CD4-positive, alpha-beta memory T cell (primary cell): Measurements from ENCODE around the gene THRSP. TPM values are rescaled to one million over a fixed set of nuclear protein-coding genes. Genes with fewer than 3 reads are reported as not detected.
"Not testable (repeated sequence)": the region's sequence is repeated elsewhere in the genome, so short reads cannot be mapped to it uniquely, and the experiment has no call there.

Source experiments
- CTCF ChIA-PET: fragments of 350-600 bp; sonication (Branson Sonifier 250); formaldehyde crosslinking; loops from one replicate; lab custom pipeline; 2021; ENCODE audit warnings: inconsistent platforms; ENCODE audit not compliant: partially characterized antibody; lab: Charles Lee
- POLR2A ChIA-PET: fragments of 350-600 bp; sonication (Branson Sonifier 250); formaldehyde crosslinking; loops from one replicate; lab custom pipeline; 2021; ENCODE audit not compliant: partially characterized antibody; lab: Charles Lee
- DNase-seq, 5 donors: peaks; one replicate each; pipeline versions ENCODE4 v3.0.0 to v3.0.0-alpha.2; 2020 to 2022; ENCODE audit warnings: mixed read lengths in 1 of 5
- H3K27ac ChIP-seq: one replicate; pipeline ENCODE4 v1.7.0; 2013; ENCODE audit warnings: low read depth, low read length
- H3K27me3 ChIP-seq: 2 replicates; pipeline ENCODE4 v1.7.0; 2013; ENCODE audit warnings: mild to moderate bottlenecking, low read length, moderate library complexity; ENCODE audit not compliant: insufficient read depth
- H3K36me3 ChIP-seq: 2 replicates; pipeline ENCODE4 v1.7.0; 2013; ENCODE audit warnings: mild to moderate bottlenecking, low read length, moderate library complexity; ENCODE audit not compliant: insufficient read depth
- H3K4me1 ChIP-seq: 2 replicates; pipeline ENCODE4 v1.7.0; 2013; ENCODE audit warnings: mild to moderate bottlenecking, low read length, moderate library complexity; ENCODE audit not compliant: insufficient read depth
- H3K4me3 ChIP-seq, 2 donors: one replicate each; pipeline ENCODE4 v1.7.0; 2013; ENCODE audit warnings: low read length in 2 of 2, mild to moderate bottlenecking in 1 of 2
- H3K9me3 ChIP-seq, 2 donors: one replicate each; pipeline ENCODE4 v1.7.0; 2013; ENCODE audit warnings: low read length in 2 of 2, control low read depth in 1 of 2; ENCODE audit not compliant: control insufficient read depth in 1 of 2
- H3K27ac Mint-ChIP-seq, 7 donors: one replicate each; pipeline ENCODE4 v1.8.0; 2020 to 2021; ENCODE audit warnings: mixed read lengths in 7 of 7, mild to moderate bottlenecking in 6 of 7, inconsistent platforms in 3 of 7, moderate library complexity in 3 of 7
- H3K27me3 Mint-ChIP-seq, 2 donors: one replicate each; pipeline ENCODE4 v1.8.0; 2020 to 2021; ENCODE audit warnings: mixed read lengths in 2 of 2
- H3K36me3 Mint-ChIP-seq, 2 donors: one replicate each; pipeline ENCODE4 v1.8.0; 2020 to 2021; ENCODE audit warnings: mixed read lengths in 2 of 2, inconsistent platforms in 1 of 2, mild to moderate bottlenecking in 1 of 2
- H3K4me1 Mint-ChIP-seq, 4 donors: one replicate each; pipeline ENCODE4 v1.8.0; 2020 to 2021; ENCODE audit warnings: mixed read lengths in 4 of 4, mild to moderate bottlenecking in 1 of 4
- H3K4me3 Mint-ChIP-seq, 8 donors: one replicate each; pipeline ENCODE4 v1.8.0; 2020 to 2021; ENCODE audit warnings: mixed read lengths in 8 of 8, mild to moderate bottlenecking in 7 of 8, moderate library complexity in 6 of 8, inconsistent platforms in 3 of 8
- H3K9me3 Mint-ChIP-seq, 8 donors: one replicate each; pipeline ENCODE4 v1.8.0; 2020 to 2021; ENCODE audit warnings: mixed read lengths in 8 of 8, mild to moderate bottlenecking in 5 of 8, inconsistent platforms in 3 of 8, moderate library complexity in 1 of 8
- intact Hi-C: fragments of 100-400 bp; cut with micrococcal nuclease; formaldehyde crosslinking; loops from one replicate; pipeline ENCODE4 v1.15.1; 2023
- polyA plus RNA-seq, 2 donors: library from polyadenylated mRNA; unstranded; fragments of 300-500 nt; fragmentation: Illumina TruSeq; gene quantifications; one replicate each; pipeline ENCODE4 v1.2.3, GENCODE V29; 2021
- total RNA-seq, 2 experiments: library from RNA; stranded (reverse); gene quantifications; one replicate each; pipeline ENCODE4 v1.2.3, GENCODE V29; 2021

THRSP gene
- total and polyA plus RNA-seq, 4 experiments from 2014 or later = 0.16 TPM; not detected in 3

GRCh38 chr11:78080818-78081495 lies 17.3 kb downstream of the THRSP start:
- H3K4me3 ChIP-seq = no peak overlapping the region
- Mint-ChIP-seq H3K4me1 (peaks cover 26 to 61% (median 40%) of the 10 kb centered on the region in 4 donors), H3K9me3 (no peaks in the 10 kb centered on the region), H3K4me3 (peak overlapping the region; percentile 61 to 97 (median 96)), H3K27ac (peak overlapping the region; percentile 18 to 98 (median 86)), H3K36me3 (peaks cover 0 to 16% of the 10 kb centered on the region in 2 donors), H3K27me3 (no peaks in the 10 kb centered on the region)
- ChIA-PET POLR2A (interaction anchor here (1.3 to 2.3 kb wide), 3 partner anchors 58 to 120 kb away, joined by 4 to 18 read pairs (median 12); partner anchors contain the start of genes ALG8 and INTS4), CTCF (no interaction called here)
- H3K27me3 ChIP-seq = no peaks in the 10 kb centered on the region
- no peak for DNase-seq
- peaks cover 41% of the 10 kb centered on the region for H3K4me1 ChIP-seq
- intact Hi-C loops = no loop called here
- H3K9me3 ChIP-seq = no peaks in the 10 kb centered on the region
- no peak overlapping the region for H3K27ac ChIP-seq
- H3K36me3 ChIP-seq = no peaks in the 10 kb centered on the region

- H3K9me3 Mint-ChIP-seq = no peaks in the 10 kb centered on the region
- peak overlapping the region; percentile 22 to 96 (median 60) for H3K4me3 Mint-ChIP-seq
- peaks cover 24 to 55% (median 36%) of the 10 kb centered on the region in 4 donors for H3K4me1 Mint-ChIP-seq
- ChIA-PET CTCF (no interaction called here), POLR2A (no interaction called here)
- intact Hi-C loops = no loop called here
- H3K27me3 Mint-ChIP-seq = no peaks in the 10 kb centered on the region
- Histone ChIP-seq H3K4me3 (no peak overlapping the region), H3K36me3 (no peaks in the 10 kb centered on the region), H3K9me3 (no peaks in the 10 kb centered on the region), H3K27ac (no peak overlapping the region), H3K27me3 (no peaks in the 10 kb centered on the region), H3K4me1 (peaks cover 34% of the 10 kb centered on the region)
- no peak for DNase-seq
- peaks cover 0 to 16% of the 10 kb centered on the region in 2 donors for H3K36me3 Mint-ChIP-seq
- H3K27ac Mint-ChIP-seq = peak overlapping the region; percentile 22 to 87 (median 72)
Measured at GRCh38 chr11:78081583-78081982, 17.9 kb downstream of the THRSP start.

- H3K4me1 ChIP-seq = peaks cover 29% of the 10 kb centered on the region
- Mint-ChIP-seq H3K27me3 (no peaks in the 10 kb centered on the region), H3K36me3 (peaks cover 0 to 13% of the 10 kb centered on the region in 2 donors), H3K9me3 (no peaks in the 10 kb centered on the region), H3K27ac (peak overlapping the region in 3 of 7 donors; percentile 65 to 80 (median 73)), H3K4me3 (peak overlapping the region in 5 of 8 donors; percentile 1 to 96 (median 79)), H3K4me1 (peaks cover 22 to 50% (median 32%) of the 10 kb centered on the region in 4 donors)
- no peak overlapping the region for H3K4me3 ChIP-seq
- H3K36me3 ChIP-seq = no peaks in the 10 kb centered on the region
- H3K27me3 ChIP-seq = no peaks in the 10 kb centered on the region
- ChIA-PET POLR2A (no interaction called here), CTCF (no interaction called here)
- intact Hi-C loops = no loop called here
- H3K9me3 ChIP-seq = no peaks in the 10 kb centered on the region
- DNase-seq = no peak
- H3K27ac ChIP-seq = no peak overlapping the region
Measured at GRCh38 chr11:78082146-78082545, 18.5 kb downstream of the THRSP start.

- H3K36me3 ChIP-seq = no peaks in the 10 kb centered on the region
- ChIA-PET POLR2A (no interaction called here), CTCF (no interaction called here)
Measured at GRCh38 chr11:78083021-78083420, 19.4 kb downstream of the THRSP start.

GRCh38 chr11:78084506-78084905 lies 20.8 kb downstream of the THRSP start:
- H3K36me3 ChIP-seq, H3K27me3 Mint-ChIP-seq, H3K4me1 ChIP-seq, H3K9me3 ChIP-seq, H3K4me3 ChIP-seq, H3K27ac Mint-ChIP-seq, H3K9me3 Mint-ChIP-seq, POLR2A ChIA-PET, H3K4me3 Mint-ChIP-seq, intact Hi-C loops, DNase-seq, H3K36me3 Mint-ChIP-seq, H3K27ac ChIP-seq, H3K27me3 ChIP-seq, CTCF ChIA-PET: not testable (repeated sequence)
- H3K4me1 Mint-ChIP-seq = peaks cover 9 to 29% (median 15%) of the 10 kb centered on the region in 4 donors

More at GRCh38 chr11:78083021-78083420, 19.4 kb downstream of the THRSP start:
- Mint-ChIP-seq H3K9me3 (no peaks in the 10 kb centered on the region), H3K4me3 (no peak overlapping the region), H3K27me3 (no peaks in the 10 kb centered on the region), H3K4me1 (peaks cover 16 to 42% (median 25%) of the 10 kb centered on the region in 4 donors), H3K27ac (no peak overlapping the region), H3K36me3 (peaks cover 0 to 12% of the 10 kb centered on the region in 2 donors)
- Histone ChIP-seq H3K9me3 (no peaks in the 10 kb centered on the region), H3K4me1 (peaks cover 20% of the 10 kb centered on the region), H3K27ac (no peak overlapping the region), H3K27me3 (no peaks in the 10 kb centered on the region), H3K4me3 (no peak overlapping the region)
- intact Hi-C loops = no loop called here
- DNase-seq = no peak

- intact Hi-C loops = no loop called here
- peaks cover 6 to 16% (median 10%) of the 10 kb centered on the region in 4 donors for H3K4me1 Mint-ChIP-seq
- no peak overlapping the region for H3K4me3 Mint-ChIP-seq
- no peaks in the 10 kb centered on the region for H3K27me3 Mint-ChIP-seq
- DNase-seq = no peak
- no peaks in the 10 kb centered on the region for H3K4me1 ChIP-seq
- POLR2A ChIA-PET = no interaction called here
- H3K9me3 ChIP-seq = no peaks in the 10 kb centered on the region
- H3K27me3 ChIP-seq = no peaks in the 10 kb centered on the region
- peak overlapping the region in 1 of 7 donors; percentile 34 for H3K27ac Mint-ChIP-seq
- no peak overlapping the region for H3K4me3 ChIP-seq
- CTCF ChIA-PET = no interaction called here
- no peaks in the 10 kb centered on the region for H3K9me3 Mint-ChIP-seq
- no peaks in the 10 kb centered on the region for H3K36me3 Mint-ChIP-seq
- H3K36me3 ChIP-seq = no peaks in the 10 kb centered on the region
- no peak overlapping the region for H3K27ac ChIP-seq
Measured at GRCh38 chr11:78085972-78086371, 22.3 kb downstream of the THRSP start.

- H3K27me3 Mint-ChIP-seq, H3K27ac ChIP-seq, H3K4me1 ChIP-seq, intact Hi-C loops, H3K4me1 Mint-ChIP-seq, H3K9me3 Mint-ChIP-seq, H3K4me3 Mint-ChIP-seq, H3K27me3 ChIP-seq, H3K9me3 ChIP-seq, H3K4me3 ChIP-seq, H3K36me3 Mint-ChIP-seq, H3K36me3 ChIP-seq, DNase-seq, H3K27ac Mint-ChIP-seq: not testable (repeated sequence)
- CTCF ChIA-PET = interaction anchor here (1.3 kb wide), 1 partner anchor 41 kb away, joined by 3 read pairs; no protein-coding TSS in a partner anchor
- POLR2A ChIA-PET = interaction anchor here (0.6 kb wide), 1 partner anchor 13 kb away, joined by 3 read pairs; no protein-coding TSS in a partner anchor
Measured at GRCh38 chr11:78086521-78087074, 22.9 kb downstream of the THRSP start.
